GM12878 (cell line): Measurements from ENCODE around the gene FAM20B. TPM values are rescaled to one million over a fixed set of nuclear protein-coding genes. Genes with fewer than 3 reads are reported as not detected.

Experiments
- ATF3 ChIP-seq: IDR thresholded peaks from 2 replicates; pipeline ENCODE4 v1.6.1; 2011; ENCODE audit warnings: low read depth, mild to moderate bottlenecking, low read length, moderate library complexity, borderline replicate concordance; ENCODE audit errors: extremely low read depth
- FOXK2 ChIP-seq: fragments of 450-650 bp; IDR thresholded peaks from 2 replicates; pipeline ENCODE4 v1.6.1; 2017; ENCODE audit warnings: mild to moderate bottlenecking, moderate library complexity
- IKZF1 ChIP-seq: fragments of 450-650 bp; conservative IDR thresholded peaks from 2 replicates; pipeline ENCODE4 v1.6.1; 2017; ENCODE audit warnings: antibody characterized with exemption, mild to moderate bottlenecking
- MEF2A ChIP-seq: IDR thresholded peaks from 2 replicates; pipeline ENCODE4 v1.6.1; 2011; ENCODE audit warnings: low read depth, mild to moderate bottlenecking, low read length, moderate library complexity; ENCODE audit not compliant: insufficient read depth
- NFXL1 ChIP-seq: fragments of 450-650 bp; IDR thresholded peaks from 2 replicates; pipeline ENCODE4 v1.6.1; 2017; ENCODE audit warnings: antibody characterized with exemption, mild to moderate bottlenecking, borderline replicate concordance
- NFYA ChIP-seq: IDR thresholded peaks from 2 replicates; pipeline ENCODE4 v1.6.1; 2011; ENCODE audit warnings: low read depth, mild to moderate bottlenecking, low read length, improper control_type of control experiment, borderline replicate concordance
- SMAD5 ChIP-seq: IDR thresholded peaks from 2 replicates; pipeline ENCODE4 v1.6.1; 2016; ENCODE audit warnings: antibody characterized with exemption, low read depth
- SREBF2 ChIP-seq: IDR thresholded peaks from 2 replicates; pipeline ENCODE4 v1.6.1; 2012; ENCODE audit warnings: mild to moderate bottlenecking, low read length
- TAF1 ChIP-seq: IDR thresholded peaks from 2 replicates; pipeline ENCODE4 v1.6.1; 2011; ENCODE audit warnings: mild to moderate bottlenecking, low read depth, low read length, borderline replicate concordance
- ZNF384 ChIP-seq: IDR thresholded peaks from 2 replicates; pipeline ENCODE4 v1.6.1; 2012; ENCODE audit warnings: low read depth, mild to moderate bottlenecking, low read length, improper control_type of control experiment, borderline replicate concordance
- polyA plus RNA-seq, 11 experiments: library from polyadenylated mRNA; depleted of rRNA in 4 of 11; unstranded in 6 of 11; stranded (reverse) in 5 of 11; fragments of >200 nt; fragmentation: Nextera tagmentation in 4 of 11; fragmentation: Illumina TruSeq in 1 of 11; extraction: Ambion mirVana in 4 of 11; extraction: Trizol in 1 of 11; gene quantifications; 1 replicate in 1 of 11; 2 replicates in 10 of 11; pipeline versions ENCODE4 v1.2.1 to v1.2.3, GENCODE V29; 2011 to 2016; ENCODE audit warnings: inconsistent platforms in 2 of 11, missing spikeins in 2 of 11, low read depth in 1 of 11
- total RNA-seq, 4 experiments: library from RNA; depleted of rRNA in 3 of 4; stranded (reverse); fragments of >200 nt in 3 of 4; fragmentation: Illumina TruSeq in 1 of 4; extraction: Trizol in 1 of 4; gene quantifications; 2 replicates each; pipeline versions ENCODE4 v1.2.1 to v1.2.3, GENCODE V29; 2013 to 2021
- TF ChIP-seq, protein P1 (sequence below): IDR thresholded peaks from 2 replicates; pipeline ENCODE4 v1.6.1; 2011; ENCODE audit warnings: borderline replicate concordance, low read depth, mild to moderate bottlenecking, moderate library complexity, mixed read lengths, low read length; ENCODE audit not compliant: insufficient read depth; ENCODE audit errors: extremely low read length
- TF ChIP-seq, protein P2 (sequence below): IDR thresholded peaks from 2 replicates; pipeline ENCODE4 v1.6.1; 2011; ENCODE audit warnings: low read depth, low read length, improper control_type of control experiment, borderline replicate concordance
- TF ChIP-seq, protein P3 (sequence below): fragments of 450-650 bp; IDR thresholded peaks from 2 replicates; pipeline ENCODE4 v1.6.1; 2017; ENCODE audit warnings: low read depth, mild to moderate bottlenecking, moderate library complexity
- TF ChIP-seq, protein P4 (sequence below): fragments of 450-650 bp; IDR thresholded peaks from 2 replicates; pipeline ENCODE4 v1.6.1; 2018; ENCODE audit warnings: mild to moderate bottlenecking, low read depth, moderate library complexity; ENCODE audit not compliant: partially characterized antibody
- TF ChIP-seq, protein P5 (sequence below): fragments of 450-650 bp; formaldehyde crosslinking; IDR thresholded peaks from 2 replicates; pipeline ENCODE4 v1.4.0; 2022; ENCODE audit warnings: mild to moderate bottlenecking, moderate library complexity

Gene FAM20B
- total and polyA plus RNA-seq, 10 of the 15 experiments (the other 5 are each of a cell fraction or from before 2014, with no cell fraction given) = 2.4 to 25.6 (median 12.8) TPM

DNA sequence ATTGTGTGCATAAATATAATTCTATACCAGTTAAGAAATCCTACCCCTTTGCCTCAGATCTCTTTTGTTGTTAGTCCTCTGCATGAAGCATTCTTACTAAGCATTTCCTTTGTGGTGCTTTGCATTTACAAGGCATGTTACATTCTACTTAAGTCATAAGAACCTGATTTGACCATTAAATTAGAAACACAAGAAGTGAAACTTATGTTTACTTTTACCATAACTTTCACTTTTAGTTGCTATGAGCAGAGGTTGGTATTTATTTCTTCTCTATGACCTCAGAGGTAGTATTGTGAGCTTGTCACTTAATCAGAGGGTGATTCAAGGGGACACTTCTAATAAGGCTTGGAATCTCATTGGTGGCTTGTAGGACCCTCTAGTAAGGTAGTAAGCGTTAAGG is 9.0 kb downstream of the FAM20B start (continued):
- TF ChIP-seq, protein P1, sequence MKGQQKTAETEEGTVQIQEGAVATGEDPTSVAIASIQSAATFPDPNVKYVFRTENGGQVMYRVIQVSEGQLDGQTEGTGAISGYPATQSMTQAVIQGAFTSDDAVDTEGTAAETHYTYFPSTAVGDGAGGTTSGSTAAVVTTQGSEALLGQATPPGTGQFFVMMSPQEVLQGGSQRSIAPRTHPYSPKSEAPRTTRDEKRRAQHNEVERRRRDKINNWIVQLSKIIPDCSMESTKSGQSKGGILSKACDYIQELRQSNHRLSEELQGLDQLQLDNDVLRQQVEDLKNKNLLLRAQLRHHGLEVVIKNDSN = no peak
- TF ChIP-seq IKZF1 (no peak), ZNF384 (no peak), TAF1 (no peak), SREBF2 (no peak), MEF2A (peak; percentile 71), FOXK2 (no peak), NFYA (no peak), ATF3 (no peak), SMAD5 (no peak), NFXL1 (no peak)
- TF ChIP-seq, protein P2, sequence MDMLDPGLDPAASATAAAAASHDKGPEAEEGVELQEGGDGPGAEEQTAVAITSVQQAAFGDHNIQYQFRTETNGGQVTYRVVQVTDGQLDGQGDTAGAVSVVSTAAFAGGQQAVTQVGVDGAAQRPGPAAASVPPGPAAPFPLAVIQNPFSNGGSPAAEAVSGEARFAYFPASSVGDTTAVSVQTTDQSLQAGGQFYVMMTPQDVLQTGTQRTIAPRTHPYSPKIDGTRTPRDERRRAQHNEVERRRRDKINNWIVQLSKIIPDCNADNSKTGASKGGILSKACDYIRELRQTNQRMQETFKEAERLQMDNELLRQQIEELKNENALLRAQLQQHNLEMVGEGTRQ = no peak
- TF ChIP-seq, protein P3, sequence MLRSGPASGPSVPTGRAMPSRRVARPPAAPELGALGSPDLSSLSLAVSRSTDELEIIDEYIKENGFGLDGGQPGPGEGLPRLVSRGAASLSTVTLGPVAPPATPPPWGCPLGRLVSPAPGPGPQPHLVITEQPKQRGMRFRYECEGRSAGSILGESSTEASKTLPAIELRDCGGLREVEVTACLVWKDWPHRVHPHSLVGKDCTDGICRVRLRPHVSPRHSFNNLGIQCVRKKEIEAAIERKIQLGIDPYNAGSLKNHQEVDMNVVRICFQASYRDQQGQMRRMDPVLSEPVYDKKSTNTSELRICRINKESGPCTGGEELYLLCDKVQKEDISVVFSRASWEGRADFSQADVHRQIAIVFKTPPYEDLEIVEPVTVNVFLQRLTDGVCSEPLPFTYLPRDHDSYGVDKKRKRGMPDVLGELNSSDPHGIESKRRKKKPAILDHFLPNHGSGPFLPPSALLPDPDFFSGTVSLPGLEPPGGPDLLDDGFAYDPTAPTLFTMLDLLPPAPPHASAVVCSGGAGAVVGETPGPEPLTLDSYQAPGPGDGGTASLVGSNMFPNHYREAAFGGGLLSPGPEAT = no peak; the same call in 1 of the 2 replicates
- TF ChIP-seq, protein P4, sequence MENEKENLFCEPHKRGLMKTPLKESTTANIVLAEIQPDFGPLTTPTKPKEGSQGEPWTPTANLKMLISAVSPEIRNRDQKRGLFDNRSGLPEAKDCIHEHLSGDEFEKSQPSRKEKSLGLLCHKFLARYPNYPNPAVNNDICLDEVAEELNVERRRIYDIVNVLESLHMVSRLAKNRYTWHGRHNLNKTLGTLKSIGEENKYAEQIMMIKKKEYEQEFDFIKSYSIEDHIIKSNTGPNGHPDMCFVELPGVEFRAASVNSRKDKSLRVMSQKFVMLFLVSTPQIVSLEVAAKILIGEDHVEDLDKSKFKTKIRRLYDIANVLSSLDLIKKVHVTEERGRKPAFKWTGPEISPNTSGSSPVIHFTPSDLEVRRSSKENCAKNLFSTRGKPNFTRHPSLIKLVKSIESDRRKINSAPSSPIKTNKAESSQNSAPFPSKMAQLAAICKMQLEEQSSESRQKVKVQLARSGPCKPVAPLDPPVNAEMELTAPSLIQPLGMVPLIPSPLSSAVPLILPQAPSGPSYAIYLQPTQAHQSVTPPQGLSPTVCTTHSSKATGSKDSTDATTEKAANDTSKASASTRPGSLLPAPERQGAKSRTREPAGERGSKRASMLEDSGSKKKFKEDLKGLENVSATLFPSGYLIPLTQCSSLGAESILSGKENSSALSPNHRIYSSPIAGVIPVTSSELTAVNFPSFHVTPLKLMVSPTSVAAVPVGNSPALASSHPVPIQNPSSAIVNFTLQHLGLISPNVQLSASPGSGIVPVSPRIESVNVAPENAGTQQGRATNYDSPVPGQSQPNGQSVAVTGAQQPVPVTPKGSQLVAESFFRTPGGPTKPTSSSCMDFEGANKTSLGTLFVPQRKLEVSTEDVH = no peak
- TF ChIP-seq, protein P5, sequence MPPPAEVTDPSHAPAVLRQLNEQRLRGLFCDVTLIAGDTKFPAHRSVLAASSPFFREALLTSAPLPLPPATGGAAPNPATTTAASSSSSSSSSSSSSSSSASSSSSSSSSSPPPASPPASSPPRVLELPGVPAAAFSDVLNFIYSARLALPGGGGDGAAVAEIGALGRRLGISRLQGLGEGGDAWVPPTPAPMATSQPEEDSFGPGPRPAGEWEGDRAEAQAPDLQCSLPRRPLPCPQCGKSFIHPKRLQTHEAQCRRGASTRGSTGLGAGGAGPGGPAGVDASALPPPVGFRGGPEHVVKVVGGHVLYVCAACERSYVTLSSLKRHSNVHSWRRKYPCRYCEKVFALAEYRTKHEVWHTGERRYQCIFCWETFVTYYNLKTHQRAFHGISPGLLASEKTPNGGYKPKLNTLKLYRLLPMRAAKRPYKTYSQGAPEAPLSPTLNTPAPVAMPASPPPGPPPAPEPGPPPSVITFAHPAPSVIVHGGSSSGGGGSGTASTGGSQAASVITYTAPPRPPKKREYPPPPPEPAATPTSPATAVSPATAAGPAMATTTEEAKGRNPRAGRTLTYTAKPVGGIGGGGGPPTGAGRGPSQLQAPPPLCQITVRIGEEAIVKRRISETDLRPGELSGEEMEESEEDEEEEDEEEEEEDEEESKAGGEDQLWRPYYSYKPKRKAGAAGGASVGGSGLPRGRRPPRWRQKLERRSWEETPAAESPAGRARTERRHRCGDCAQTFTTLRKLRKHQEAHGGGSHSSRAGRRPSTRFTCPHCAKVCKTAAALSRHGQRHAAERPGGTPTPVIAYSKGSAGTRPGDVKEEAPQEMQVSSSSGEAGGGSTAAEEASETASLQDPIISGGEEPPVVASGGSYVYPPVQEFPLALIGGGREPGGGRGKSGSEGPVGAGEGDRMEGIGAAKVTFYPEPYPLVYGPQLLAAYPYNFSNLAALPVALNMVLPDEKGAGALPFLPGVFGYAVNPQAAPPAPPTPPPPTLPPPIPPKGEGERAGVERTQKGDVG (CRISPR knock-in tag) = no peak
